ENCODE results near the gene RGS3.
"Not testable (repeated sequence)": the region's sequence is repeated elsewhere in the genome, so short reads cannot be mapped to it uniquely, and the experiment has no call there.

RGS3 gene

DNA sequence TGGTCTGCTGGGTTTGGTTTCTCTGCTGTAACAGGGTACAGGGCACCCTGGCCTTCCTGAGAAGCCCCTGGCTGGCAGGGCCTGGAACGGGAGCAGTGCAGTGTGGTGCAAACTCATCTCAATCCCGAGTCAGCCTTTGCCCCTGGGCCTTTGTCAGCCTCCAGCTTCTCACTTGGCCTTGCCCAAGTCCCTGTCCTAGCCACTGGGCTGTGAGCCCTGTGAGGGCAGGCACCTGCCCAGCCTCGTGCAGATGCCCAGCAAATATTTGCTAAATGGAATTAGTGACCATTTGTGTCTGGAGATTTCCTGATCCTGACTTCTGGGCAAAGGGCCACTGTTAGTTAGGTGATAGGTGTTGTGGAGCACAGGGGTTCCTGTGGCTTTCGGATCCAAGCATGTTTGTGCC lies 13.0 kb downstream of the RGS3 start:
- H3K27ac Mint-ChIP-seq = no peak overlapping the region
- DNase-seq (no peak), ATAC-seq (no peak)
- peaks cover 19% of the 10 kb centered on the region for H3K27me3 Mint-ChIP-seq
- H3K9me3 Mint-ChIP-seq = no peaks in the 10 kb centered on the region
- peaks cover 29% of the 10 kb centered on the region for H3K4me1 Mint-ChIP-seq
- no peak overlapping the region for H3K4me3 Mint-ChIP-seq

DNA sequence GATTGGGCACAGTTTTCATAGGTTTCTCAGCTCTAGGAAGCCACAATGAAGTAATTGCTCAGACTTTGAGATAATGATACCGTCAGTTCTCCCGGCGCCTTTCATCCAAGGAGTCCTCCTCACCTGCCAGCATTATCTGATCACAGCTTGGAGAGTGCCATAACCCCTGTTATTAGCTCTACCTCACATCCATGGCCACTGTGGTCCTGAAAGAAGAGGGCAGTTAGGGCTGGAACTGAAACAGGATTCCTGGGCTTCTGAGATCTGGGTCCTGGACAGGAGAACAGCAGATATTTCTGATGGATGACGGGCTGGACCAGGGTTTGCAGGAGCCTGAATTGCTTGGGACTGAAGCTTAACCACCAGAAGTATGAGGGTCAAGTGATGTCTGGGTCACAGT lies 13.5 kb downstream of the RGS3 start:
- Mint-ChIP-seq H3K9me3 (no peaks in the 10 kb centered on the region), H3K27ac (peak overlapping the region in 1 of 2 donors; percentile 14), H3K27me3 (peaks cover 19% of the 10 kb centered on the region), H3K4me3 (no peak overlapping the region), H3K4me1 (peaks cover 29% of the 10 kb centered on the region)
- ATAC-seq (no peak), DNase-seq (no peak)

DNA sequence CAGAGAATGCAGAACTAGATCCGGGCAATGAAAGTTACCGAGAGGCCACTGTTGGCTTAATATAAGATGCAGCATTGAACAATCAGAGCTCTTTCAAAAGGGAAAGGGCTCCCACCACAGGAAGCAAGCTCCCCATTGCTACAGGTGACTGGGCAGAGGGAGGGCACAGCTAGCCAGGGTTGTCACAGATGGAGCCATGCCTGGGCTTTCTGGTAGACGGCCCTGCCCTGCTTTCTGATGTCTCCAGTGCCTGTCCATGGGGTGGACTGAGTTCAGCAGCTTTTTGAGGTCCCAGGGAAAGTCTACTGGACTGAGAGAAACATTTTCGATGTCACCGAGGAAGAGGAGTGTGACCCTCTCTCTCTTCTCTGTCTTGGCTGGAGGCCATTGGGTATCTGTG lies 14.1 kb downstream of the RGS3 start:
- peak overlapping the region in 1 of 2 donors; percentile 38 for H3K27ac Mint-ChIP-seq
- H3K9me3 Mint-ChIP-seq = no peaks in the 10 kb centered on the region
- DNase-seq (no peak), ATAC-seq (no peak)
- H3K4me1 Mint-ChIP-seq = peaks cover 29% of the 10 kb centered on the region
- peaks cover 19% of the 10 kb centered on the region for H3K27me3 Mint-ChIP-seq
- no peak overlapping the region for H3K4me3 Mint-ChIP-seq

DNA sequence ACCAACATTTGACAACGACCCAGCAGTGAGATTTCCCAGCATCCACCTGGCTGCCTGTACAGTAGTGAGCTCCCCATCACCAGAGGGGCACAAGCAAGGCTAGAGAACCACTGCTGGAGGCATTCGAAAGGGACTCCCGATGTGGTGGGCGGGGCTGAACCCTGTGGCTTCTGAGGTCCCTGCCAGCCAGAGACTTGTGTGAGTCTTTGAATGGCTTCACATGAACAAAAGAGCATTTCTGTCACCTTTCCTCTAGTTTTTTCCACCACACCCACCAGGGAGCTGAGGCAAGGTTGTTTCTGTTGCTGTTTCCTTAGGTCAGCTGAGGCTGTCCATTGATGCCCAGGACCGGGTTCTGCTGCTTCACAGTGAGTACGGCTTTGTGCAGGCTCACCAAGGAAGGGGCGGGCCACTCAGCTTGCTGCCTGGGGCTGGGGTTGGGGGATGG lies 15.7 kb downstream of the RGS3 start:
- H3K4me3 Mint-ChIP-seq = no peak overlapping the region
- peak; percentile 60 for ATAC-seq

DNA sequence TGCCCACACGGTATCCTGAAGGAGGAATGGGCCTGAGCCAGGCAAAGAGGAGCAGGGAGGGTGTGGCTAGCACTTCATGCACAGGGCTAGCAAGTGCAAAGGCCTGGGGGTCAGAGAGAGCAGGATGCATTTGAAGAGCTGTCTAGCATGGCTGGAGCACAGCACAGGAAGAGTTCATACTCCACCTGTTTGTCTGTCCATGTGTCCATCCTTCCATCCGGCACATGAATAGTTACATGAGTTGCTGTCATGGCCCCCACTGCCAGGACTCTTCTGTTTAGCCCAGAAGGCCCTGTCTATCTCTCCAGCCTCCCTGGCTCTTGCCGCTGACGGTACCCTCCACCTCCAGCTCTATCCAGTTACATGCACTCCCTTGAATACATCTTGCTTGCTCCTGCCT lies 17.1 kb downstream of the RGS3 start:
- Mint-ChIP-seq H3K27ac (no peak overlapping the region), H3K9me3 (no peaks in the 10 kb centered on the region)

More for the DNA sequence above, 15.7 kb downstream of the RGS3 start:
- no peaks in the 10 kb centered on the region for H3K9me3 Mint-ChIP-seq
- H3K27me3 Mint-ChIP-seq = peaks cover 19% of the 10 kb centered on the region
- H3K27ac Mint-ChIP-seq = no peak overlapping the region
- peak; percentile 14 to 30 for DNase-seq
- H3K4me1 Mint-ChIP-seq = peaks cover 29% of the 10 kb centered on the region

DNA sequence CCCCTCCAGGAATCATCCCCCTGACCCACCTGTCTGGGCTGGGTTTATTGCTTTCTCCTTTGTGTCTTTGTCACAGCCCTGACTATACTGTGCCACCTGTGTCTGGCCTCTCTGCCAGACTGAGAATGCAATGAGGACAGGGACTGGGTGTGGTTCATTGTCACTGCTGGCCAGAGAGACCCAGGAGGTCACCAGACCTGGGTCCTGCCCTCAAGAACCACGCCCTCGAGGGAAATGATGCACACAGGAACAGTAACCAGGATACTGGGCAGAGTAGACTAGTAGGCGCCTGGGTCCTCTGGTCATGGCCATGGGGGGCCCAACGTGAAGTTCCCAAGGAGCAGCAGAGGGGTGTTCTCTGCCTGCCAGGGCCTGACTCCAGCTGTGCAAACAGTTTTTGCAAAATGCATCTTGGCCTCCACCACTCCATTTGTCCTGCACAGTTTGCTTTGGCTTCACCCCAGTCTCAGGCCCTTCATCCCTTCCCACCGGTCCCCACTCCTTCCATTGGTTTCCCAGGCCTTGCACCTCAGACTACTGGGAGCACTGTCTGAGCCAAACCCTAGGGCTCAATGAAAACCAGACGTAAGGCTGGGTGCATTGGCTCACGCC lies 17.8 kb downstream of the RGS3 start:
- Mint-ChIP-seq H3K4me3 (no peak overlapping the region), H3K9me3 (no peaks in the 10 kb centered on the region), H3K4me1 (peaks cover 29% of the 10 kb centered on the region), H3K27ac (no peak overlapping the region), H3K27me3 (peaks cover 19% of the 10 kb centered on the region)
- ATAC-seq = no peak
- no peak for DNase-seq

More for the DNA sequence above, 17.1 kb downstream of the RGS3 start:
- Mint-ChIP-seq H3K4me3 (no peak overlapping the region), H3K27me3 (peaks cover 19% of the 10 kb centered on the region), H3K4me1 (peaks cover 29% of the 10 kb centered on the region)
- ATAC-seq = no peak
- DNase-seq = no peak

DNA sequence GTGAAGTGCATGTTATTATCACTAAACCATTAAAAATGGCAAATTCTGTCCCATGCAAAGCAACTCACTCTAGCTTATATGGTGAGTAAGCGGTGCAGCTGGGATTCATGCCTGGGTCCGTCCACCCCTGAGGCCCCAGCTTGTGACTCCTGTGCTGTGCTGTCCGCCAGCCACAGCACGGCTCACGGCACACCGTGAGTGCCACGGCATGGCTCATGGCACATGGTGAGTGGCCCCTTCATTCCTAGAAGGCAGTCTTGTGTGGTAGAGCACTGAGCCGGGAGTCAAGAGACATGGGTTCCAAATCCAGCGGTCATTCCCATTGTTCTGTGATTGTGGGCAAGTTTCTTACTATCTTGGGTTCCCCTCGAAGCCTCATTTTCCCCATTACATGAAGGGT lies 18.8 kb downstream of the RGS3 start:
- ATAC-seq = no peak
- H3K27me3 Mint-ChIP-seq = peaks cover 14% of the 10 kb centered on the region
- peaks cover 25% of the 10 kb centered on the region for H3K4me1 Mint-ChIP-seq
- no peaks in the 10 kb centered on the region for H3K9me3 Mint-ChIP-seq
- H3K4me3 Mint-ChIP-seq = no peak overlapping the region
- no peak for DNase-seq
- no peak overlapping the region for H3K27ac Mint-ChIP-seq

DNA sequence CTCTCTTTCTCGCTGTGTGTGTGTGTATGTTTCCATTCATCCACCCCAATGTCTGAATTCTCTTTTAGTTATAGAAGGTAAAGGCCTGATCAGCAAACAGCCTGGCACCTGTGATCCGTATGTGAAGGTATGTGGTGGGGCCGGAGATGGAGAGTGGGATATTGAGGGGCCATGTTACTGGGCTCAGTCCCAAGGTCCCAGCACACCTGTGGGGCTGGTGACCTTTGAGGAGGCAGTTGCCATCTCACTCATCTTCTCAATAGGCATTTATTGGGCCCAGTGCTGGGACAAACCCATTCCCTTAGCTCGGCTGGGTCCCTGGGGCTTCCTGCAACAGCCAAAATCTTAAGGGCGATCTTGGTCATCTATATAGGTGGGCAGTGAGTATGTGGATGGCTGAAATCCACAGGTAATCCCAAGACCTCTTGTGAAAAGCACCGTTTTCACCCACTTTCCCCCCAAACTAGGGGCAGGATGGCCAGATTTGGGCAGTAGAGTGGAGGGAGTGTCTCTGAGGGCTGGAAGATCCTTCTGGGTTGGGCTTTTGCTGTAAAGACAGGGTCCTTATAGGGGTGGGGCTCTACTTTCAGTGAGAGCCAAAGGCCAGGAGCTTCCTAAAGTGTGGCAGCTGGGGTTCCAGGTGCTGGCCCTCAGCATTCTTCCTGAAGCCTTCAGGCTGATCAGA lies 19.6 kb downstream of the RGS3 start:
- Mint-ChIP-seq H3K4me3 (no peak overlapping the region), H3K9me3 (no peaks in the 10 kb centered on the region), H3K27me3 (peaks cover 9% of the 10 kb centered on the region), H3K4me1 (peaks cover 20% of the 10 kb centered on the region), H3K27ac (peak overlapping the region in 1 of 2 donors; percentile 10)
- no peak for DNase-seq
- ATAC-seq = no peak

DNA sequence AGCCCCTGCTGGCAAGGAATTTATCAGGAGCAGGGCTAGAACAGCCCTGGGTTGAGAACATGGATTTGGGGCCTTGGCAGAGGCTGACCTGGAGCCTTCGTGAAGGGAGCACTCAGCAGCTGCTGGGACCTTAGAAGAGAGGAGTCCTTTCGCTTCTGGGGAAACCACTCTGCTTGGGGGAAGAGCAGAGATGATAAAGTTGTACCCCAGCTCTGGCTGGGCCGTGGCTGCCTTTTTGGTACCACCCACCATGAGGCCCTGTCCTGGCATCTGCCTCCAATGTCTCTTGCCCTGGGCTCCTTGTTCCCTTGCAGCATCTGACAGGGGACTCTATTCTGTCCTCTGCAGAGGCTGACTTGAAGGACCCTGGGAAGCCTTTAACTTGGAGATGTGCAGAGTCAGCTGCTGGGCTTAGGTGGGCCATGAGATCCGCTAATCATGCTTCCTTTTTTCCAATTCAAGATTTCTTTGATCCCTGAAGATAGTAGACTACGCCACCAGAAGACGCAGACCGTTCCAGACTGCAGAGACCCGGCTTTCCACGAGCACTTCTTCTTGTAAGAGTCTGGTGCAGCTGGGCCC lies 20.2 kb downstream of the RGS3 start:
- peaks cover 3% of the 10 kb centered on the region for H3K27me3 Mint-ChIP-seq
- H3K4me3 Mint-ChIP-seq = no peak overlapping the region
- H3K4me1 Mint-ChIP-seq = peaks cover 19% of the 10 kb centered on the region
- no peak for ATAC-seq
- no peaks in the 10 kb centered on the region for H3K9me3 Mint-ChIP-seq
- DNase-seq = peak in 1 of 2 donors; percentile 1
- no peak overlapping the region for H3K27ac Mint-ChIP-seq

DNA sequence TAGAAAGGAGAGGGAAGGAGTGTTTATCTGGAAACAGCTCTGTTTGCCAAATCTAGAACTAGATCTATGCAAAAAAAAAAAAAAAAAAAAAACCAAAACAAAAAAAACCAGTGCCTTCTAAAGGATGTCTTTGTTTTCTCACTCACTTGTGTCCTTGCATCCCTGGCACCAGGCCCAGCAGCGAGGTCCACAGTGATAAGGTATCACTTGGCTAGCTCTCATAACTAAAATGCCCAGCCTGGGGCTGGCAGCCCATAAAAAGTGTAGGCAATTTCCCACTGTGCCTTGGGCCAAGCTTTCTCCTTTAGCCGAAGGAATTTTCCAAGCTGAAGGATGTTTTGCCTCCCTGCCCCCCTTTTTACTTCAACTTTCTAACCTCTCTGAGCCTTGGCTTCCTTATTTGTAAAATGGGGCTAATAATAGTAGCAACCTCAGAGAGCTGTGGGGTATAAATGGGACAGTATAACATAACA lies 20.8 kb downstream of the RGS3 start:
- Mint-ChIP-seq H3K4me3 (no peak overlapping the region), H3K9me3 (no peaks in the 10 kb centered on the region), H3K27me3 (no peaks in the 10 kb centered on the region), H3K4me1 (peaks cover 14% of the 10 kb centered on the region), H3K27ac (no peak overlapping the region)
- no peak for DNase-seq
- no peak for ATAC-seq

DNA sequence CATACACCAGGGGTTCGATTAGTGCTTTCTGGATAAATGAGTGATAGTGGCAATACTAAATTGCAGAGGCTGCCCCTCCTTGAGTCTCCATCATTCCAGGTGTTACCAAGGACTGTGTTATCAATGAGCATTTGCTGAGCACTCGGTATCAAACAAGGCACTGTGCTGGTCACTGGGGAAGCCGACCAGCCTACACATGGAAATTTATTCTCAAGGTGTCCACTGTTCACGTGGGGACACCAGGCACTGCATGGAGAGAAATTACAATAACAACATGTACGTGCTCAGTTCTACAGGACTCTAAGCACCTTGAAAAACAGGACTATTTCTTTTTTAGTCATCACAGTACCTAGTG lies 22.2 kb downstream of the RGS3 start:
- Mint-ChIP-seq H3K4me3 (no peak overlapping the region), H3K9me3 (no peaks in the 10 kb centered on the region), H3K4me1 (peaks cover 6% of the 10 kb centered on the region), H3K27ac (no peak overlapping the region), H3K27me3 (no peaks in the 10 kb centered on the region)
- ATAC-seq = no peak
- no peak for DNase-seq

DNA sequence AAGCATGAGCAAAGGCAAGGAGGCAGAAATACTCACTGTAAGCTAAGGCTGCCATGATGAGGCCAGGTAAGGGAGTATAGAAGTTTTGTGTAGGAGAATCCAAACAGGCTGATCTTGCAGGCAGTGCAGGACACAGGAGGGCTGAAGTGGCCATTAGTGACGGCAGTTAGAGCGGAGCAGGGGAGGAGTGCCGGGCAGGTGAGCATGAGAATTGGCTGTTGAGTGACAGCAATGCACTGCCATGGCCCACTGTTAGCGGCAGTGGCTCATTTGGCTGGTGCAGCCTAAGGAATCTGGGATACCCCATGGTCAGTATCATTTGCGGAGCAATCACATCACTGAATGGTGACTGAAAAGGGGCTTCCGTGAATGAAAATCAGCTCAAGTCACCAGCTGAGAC lies 22.8 kb downstream of the RGS3 start:
- Mint-ChIP-seq H3K27ac (peak overlapping the region in 1 of 2 donors; percentile 3), H3K27me3 (no peaks in the 10 kb centered on the region), H3K9me3 (no peaks in the 10 kb centered on the region), H3K4me3 (no peak overlapping the region), H3K4me1 (peaks cover 6% of the 10 kb centered on the region)
- no peak for ATAC-seq
- no peak for DNase-seq

DNA sequence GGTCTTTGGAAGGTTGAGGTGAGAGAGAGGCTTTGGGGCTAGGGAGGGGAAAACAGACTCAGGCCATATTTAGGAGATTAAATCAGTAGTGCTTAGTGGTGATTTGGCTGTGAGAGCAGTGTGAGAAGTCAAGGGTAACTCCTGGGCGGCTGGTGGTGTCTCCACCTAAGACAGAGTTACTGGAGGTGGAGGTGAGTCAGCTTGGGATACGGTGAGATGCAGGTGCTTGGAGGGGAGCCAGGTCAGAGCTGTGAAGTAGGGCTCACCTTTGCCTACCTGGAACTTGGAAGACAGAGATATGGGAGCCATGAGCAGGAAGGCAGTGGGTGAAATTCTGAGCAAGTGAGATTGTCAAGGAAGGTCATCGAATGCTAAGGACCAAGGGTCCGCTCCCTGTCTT lies 24.5 kb downstream of the RGS3 start:
- no peak for ATAC-seq
- H3K27ac Mint-ChIP-seq = peak overlapping the region in 1 of 2 donors; percentile 52

DNA sequence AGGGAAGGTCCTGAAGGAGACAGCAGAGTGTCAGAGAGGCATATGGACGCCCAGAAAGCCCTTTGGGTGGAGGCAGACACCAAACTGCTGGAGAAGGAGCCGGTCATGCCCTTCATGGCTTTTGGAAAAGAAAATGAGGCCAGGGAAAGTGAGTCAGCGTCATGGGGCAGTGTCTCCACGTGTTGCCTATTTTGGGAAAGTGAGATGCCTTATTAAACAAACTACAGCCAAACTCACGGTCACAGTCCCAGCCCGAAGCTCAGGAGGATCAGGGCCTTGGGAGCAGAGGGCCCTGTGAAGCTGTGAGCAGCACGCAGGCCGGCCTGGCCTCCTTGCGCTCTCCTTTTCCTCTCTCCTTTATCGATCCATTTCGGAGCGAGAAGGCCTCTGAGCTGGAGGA lies 25.0 kb downstream of the RGS3 start:
- H3K9me3 Mint-ChIP-seq = no peaks in the 10 kb centered on the region
- DNase-seq = no peak
- no peak overlapping the region for H3K27ac Mint-ChIP-seq

More for the DNA sequence above, 24.5 kb downstream of the RGS3 start:
- no peaks in the 10 kb centered on the region for H3K27me3 Mint-ChIP-seq
- no peak for DNase-seq
- H3K4me3 Mint-ChIP-seq = no peak overlapping the region
- H3K4me1 Mint-ChIP-seq = peaks cover 9% of the 10 kb centered on the region
- no peaks in the 10 kb centered on the region for H3K9me3 Mint-ChIP-seq

DNA sequence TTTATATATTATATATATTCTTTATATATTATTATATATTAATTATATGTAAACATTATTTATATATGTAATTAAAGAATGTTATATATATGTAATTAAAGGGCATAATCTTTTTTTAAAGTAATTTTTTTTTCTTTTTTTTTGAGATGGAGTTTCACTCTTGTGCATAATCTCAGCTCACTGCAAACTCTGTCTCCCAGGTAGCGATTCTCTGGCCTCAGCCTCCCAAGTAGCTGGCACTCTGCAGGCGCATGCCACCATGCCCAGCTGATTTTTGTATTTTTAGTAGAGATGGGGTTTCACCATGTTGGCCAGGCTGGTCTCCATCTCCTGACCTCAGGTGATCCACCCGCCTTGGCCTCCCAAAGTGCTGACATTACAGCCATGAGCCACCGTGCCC lies 27.6 kb downstream of the RGS3 start:
- H3K27ac Mint-ChIP-seq, H3K27me3 Mint-ChIP-seq, DNase-seq, ATAC-seq, H3K9me3 Mint-ChIP-seq, H3K4me3 Mint-ChIP-seq: not testable (repeated sequence)
- H3K4me1 Mint-ChIP-seq = peaks cover 36% of the 10 kb centered on the region

More for the DNA sequence above, 25.0 kb downstream of the RGS3 start:
- H3K27me3 Mint-ChIP-seq = no peaks in the 10 kb centered on the region
- no peak for ATAC-seq
- H3K4me3 Mint-ChIP-seq = no peak overlapping the region
- peaks cover 14% of the 10 kb centered on the region for H3K4me1 Mint-ChIP-seq

Measured in stimulated activated naive CD8-positive, alpha-beta T cell treated with anti-CD3 and anti-CD28 coated beads, Interleukin-15, amount 100 ng/mL, for 72 hours (primary cell).